T-helper 2 cell (primary cell): ENCODE data around the gene KCNH1.

Source experiments
- DNase-seq, 5 experiments: peaks; one replicate each; pipeline versions ENCODE4 v3.0.0 to v3.0.0-alpha.2; 2012 to 2022

The KCNH1 gene

DNA sequence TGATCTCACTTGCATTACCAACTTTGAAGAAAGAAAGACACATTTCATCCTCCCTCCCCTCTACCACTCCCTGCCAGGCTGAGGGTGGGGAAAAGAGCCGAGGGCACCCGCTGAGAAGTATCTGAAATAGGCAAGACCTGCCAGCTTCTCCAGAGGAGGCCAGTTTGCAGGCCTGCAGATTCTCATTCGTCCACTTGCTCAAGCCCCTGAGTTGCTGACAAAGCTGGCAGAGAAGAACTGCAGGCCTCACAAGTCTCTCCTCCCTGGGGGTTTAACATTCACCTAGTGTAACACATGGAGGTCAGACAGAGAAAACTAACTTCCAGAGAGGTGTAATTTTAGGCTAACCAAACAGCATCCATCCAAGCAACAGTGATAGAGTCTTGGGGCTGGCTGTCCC, 428.9 kb downstream of the KCNH1 start:
- DNase-seq: no peak

DNA sequence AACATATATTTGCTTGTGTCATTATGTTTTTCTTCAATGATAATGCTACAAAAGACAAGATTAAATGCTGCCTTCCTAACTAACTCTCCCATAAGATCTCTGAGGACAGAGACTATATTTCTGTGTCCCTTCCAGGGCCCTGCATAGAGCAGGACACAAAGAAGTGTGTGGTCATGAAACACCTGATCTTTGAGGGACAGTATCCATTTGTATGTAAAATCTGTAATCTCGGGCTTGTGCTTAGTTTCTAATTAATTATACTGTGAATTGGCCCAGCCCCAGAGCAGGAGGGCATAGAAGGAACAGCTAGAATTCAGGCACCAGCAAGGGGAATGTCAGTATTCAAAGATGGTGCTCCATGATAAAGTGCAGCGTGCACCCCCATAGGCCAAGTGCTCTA, 430.4 kb downstream of the KCNH1 start:
- no peak for DNase-seq

DNA sequence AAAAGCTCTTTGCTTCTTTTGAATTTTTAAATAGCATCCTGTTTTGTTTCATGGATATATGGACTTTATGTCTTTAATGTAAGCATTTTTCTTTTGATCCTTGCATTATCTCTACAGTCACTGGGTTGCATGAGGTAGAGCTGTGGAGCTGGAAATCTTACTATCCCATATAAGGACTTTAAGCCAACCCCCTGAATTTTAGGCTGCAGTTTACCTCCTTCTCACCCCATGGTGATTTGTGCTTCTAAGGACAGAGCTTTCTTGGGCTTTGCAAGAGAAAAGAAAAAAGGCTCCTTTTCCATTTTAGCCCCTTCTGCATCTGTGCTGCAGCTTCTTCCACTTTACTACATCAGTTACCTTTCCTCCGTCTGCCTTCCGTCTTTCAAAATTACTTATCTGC, 431.4 kb downstream of the KCNH1 start:
- DNase-seq: no peak

DNA sequence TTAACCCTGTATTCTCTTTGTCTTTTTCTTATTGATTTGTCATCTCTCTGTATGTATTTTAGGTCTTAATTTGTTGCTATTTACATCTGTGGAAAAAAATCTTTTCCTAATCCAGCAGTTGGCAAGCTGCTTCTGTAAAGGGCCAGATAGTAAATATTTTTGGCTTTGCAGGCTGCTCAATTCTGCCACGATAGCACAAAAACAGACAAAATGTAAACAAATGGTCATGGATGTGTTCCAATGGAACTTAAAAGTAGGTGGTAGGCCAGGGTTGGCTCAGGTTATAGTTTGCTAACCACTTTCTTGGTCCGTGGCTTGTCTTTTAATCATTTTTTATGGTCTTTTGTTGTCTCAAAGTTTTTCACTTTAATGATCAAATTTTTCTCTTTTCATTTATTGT, 433.4 kb downstream of the KCNH1 start:
- no peak for DNase-seq

DNA sequence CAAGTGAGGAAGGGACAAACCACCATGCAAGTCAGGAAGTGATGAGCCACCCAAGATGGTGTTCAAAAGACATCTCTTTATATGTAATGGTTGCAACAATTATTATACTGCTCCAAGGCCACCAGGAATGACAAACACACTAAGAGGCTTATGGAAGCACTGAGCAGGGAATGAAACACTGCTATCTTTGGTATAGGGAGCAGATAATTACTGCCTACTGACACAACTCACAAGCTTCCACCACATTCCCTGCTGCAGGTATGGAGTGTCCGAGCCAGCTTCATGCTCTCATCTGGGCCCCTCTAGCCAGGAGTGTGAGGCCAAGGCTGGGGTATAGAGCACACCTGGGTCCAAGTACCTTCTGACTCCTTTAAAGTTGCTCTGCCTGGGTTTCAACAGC, 433.9 kb downstream of the KCNH1 start:
- DNase-seq: no peak

DNA sequence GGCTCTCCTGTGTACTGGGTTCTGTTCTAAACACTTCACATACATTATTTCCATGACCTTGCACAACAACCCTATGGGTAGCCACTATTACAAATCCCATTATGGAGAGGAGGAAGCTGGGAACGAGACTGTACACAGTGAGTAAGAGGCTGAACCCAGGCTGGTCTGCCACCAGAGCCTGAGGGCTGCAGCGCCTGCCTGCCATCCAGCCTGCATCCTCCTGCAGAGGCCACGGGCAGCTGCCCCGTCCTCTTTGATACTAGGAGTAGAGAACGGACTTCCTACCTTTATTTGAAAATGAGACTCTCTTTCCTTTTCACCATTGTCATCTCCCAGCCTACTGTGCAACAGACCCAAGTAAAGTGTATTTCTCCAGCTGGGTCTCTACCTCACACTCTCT, 435.3 kb downstream of the KCNH1 start:
- DNase-seq: no peak

DNA sequence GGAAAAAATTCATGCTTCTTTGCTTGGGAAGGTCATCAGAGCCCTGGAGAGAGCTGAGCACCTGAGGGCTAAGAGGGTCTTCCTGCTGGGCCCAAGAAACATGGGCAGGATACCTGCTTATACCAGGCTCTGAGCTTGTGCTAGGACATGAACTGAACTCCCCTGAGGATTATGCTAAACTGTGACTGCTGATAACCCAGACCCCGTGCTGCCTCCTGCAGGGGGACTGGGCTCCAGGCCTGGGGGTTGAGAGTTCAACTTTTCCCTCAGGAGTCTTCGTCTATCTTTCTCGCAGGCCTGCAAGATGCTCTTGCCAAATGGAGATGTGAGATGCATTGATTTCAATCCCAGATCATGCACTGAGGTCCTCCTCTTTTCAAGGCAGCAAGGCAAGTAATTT, 436.8 kb downstream of the KCNH1 start:
- DNase-seq: no peak

DNA sequence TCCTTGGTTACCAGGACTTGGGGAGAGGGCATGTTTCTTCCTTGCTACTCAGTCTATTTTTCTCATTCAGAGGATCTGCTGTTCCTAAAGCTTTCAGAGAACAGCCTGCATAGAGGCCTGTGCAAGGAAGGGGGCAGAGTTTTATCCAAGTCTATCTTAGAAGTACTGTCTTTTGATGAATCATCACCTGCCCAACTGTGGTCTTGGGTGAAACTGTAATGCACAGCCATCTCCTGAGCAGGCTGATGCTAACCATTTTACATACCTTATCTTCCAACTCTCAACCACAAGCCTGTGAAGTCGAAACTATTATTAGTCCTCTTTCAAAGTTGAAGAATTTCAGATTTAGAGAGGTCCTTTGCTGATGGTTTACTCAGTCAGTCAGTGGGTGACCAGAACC, 437.2 kb downstream of the KCNH1 start:
- peak in 1 of 5 experiments; percentile 88 for DNase-seq

DNA sequence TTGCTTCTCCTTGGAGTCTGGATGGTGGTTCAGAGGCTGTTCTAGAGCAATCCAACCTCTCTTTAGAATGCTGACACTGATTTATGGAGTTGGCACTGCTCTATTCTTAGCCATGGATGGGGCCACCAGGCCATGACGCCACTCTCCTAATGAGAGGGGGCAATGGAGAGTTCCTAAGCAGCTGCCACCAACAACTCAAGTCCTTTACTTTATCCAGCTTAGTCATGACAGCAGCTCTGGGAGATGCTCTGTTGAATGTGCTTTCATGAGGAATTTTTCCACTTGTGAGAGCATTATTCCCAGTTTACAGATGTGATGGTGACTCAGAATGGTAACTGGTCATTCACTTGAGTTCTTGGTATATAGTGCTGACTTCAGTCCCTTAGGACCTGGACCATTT, 438.9 kb downstream of the KCNH1 start:
- no peak for DNase-seq

DNA sequence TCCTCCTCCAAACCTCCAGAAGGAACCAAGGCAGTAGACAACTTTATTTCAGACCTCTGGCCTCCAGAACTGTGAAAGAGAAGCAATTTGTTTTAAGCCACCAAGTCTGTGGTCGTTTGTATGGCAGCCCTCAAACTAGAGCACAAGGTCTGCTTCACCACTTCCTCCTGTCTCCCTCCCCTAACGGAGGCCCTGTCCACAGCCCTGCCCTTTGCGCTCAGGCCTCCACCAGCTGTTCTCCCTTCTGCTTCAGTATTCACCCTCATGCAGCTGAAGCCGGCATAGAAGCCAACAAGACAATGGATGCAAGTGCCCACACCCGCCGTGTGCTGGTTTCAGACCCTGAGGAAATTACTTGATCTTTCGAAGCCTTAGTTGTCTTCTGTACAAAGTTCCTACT, 441.2 kb downstream of the KCNH1 start:
- peak in 1 of 5 experiments; percentile 21 for DNase-seq

DNA sequence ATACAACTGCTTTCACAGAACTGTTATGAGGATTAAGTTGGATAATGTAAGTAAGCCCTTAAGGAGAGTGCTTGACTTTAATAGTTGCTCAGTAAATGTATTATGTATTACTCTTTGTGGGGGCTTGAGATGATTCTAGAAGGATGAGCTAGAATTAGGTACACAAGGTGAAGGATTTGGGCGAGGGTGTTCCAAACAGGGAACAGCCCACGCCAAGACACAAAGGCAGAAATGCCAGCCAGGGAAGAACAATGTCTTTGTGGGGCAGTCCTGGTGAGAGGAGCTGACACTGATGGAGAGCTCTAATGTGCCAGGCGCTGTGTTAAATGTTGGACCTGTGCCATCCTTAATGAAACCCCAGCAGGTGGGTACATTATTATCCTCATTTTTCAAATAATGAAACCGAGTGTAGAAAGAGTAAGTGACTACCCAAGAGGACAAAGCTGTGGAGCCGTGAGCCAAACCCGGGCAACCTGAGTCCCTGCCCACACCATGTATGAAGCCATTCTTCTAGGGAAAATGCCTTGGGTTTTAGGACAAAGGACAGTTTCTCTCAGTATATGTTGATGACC, 442.8 kb downstream of the KCNH1 start:
- DNase-seq: no peak

DNA sequence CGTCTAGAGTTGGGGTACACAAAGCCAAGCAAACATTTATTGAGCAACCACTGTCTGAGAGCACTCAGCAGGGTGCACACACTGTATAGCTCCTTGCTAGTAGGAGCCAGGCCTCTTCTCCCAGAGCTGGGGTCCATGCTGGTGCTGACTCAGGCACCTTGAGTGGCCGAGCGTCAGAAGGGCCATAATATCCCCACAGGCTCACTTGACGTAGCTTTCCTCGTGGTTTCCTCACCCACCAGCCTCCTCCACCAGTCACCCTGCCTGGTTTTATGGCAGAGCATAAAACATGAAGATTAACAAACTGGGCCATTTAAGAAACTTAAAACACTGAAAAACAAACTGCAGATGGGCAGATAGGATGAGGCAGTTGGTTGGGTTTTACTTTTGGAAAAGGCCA, 443.7 kb downstream of the KCNH1 start:
- DNase-seq: no peak

DNA sequence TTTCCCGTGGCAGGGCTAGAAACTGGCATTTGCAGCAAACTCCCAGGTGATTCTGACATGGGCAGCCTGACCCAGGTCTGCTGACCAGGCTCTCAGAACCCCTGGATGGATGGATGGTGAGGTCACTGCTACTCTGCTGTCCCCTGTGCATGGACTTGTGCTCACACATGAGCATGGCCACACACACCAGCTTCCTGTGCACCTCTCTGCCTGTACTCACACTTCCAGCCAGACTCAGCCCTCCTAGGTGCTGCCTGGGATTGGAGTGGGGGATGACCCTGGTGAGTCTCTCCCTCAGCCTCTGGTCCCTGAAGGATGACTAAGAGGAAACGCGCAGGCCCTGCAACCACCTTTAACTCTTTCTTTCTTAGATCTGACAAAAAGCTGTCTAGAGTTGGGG, 444.1 kb downstream of the KCNH1 start:
- no peak for DNase-seq

DNA sequence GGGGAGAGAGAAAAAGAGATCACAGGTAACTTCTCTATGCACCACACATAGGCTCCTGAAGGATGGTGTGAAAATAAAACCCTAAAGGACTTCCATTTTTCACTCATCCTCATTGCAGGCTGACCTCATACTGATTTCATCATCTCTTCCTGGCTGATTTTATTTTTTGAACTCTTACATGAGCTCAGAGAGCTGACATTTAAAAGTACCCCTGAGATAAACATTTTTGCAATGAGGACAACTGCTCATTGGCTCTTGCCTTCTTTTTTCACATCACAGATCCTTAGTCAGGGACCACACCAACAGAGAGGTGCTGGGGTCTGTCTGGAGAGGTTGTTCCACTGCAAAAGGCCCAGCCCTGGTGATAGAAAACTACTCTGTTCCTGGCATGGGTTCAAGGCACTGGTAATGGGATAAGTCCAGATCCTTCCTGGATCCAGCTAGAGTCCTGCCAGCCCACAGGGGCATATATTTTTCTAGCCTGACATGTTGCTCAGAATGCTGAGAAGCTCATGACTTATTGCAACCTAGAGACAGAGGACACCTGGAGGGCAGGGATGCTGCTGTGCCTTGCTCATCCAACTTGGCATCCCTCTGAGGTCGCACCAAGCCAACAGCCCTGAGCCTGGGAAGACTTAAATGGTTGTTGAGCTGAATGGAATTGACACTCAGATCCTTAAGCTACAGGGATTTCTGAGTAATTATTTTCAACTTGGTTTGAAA, 445.3 kb downstream of the KCNH1 start:
- DNase-seq: no peak

DNA sequence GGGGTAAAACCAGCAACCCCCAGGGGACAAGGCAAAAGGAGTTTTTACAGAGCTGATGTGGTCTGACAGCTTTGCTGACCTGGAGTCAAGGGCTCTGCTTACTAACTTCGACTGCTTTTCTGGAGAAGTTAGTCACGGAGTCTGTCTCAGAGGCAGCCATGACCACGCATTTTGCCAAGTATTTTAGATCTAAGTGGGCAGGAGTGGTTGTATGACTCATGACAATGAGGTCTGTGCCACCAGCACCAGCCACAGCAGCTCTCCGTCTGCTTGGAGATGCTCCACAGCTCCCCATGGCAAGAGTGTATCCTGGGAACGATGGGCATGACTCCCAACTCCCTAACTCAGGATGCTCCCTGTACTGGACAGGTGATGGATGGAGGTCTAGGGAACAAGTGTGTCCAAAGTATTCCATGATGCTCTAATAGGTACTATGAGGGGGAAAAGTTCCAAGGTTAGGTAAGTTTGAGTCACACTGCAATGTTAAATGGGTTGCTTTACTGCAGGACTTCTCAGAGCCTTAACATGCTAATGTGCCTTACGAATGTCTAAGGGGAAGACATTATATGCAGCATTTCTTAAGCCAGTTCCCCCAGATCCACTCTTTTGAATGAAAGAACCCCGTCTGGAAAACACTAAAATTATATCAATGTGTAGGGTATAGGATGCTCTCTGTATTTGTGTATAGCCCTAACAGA, 446.2 kb downstream of the KCNH1 start:
- no peak for DNase-seq

DNA sequence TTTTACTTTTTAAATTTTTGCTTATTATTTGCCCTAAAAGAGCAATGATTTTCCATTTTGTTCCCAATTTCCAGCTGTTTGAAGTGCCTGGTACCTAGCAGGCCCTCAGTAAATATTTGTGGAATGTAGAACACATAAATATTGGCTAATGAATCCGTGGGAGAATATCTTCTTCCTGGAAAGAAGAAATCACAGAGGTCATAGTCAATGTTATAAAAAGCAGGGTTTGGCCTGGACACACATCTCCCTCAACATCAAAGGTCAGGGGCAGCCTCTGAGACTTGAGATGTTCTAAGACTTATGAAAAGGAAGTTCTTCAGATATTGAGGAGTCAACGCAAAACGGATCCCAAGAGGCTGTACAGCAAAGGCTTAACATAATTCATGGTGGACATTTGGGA, 447.1 kb downstream of the KCNH1 start:
- no peak for DNase-seq

DNA sequence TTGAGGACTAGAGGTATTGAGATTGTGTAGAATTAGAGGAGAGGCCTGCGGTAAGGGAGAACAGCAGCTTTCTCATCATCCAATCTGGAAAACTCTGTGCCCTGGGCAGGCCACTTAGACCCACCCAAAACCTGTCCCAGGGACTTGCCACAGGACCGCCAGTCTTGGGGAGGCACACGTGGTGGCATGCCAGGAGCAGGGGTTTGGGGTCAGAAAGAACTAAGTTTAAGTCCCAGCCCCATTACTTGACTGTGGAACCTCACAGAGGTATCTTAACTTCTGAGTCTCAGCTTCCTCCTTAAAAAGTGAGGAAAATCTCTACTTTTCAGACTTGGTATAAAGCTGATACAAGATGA, 448.7 kb downstream of the KCNH1 start:
- DNase-seq: no peak

DNA sequence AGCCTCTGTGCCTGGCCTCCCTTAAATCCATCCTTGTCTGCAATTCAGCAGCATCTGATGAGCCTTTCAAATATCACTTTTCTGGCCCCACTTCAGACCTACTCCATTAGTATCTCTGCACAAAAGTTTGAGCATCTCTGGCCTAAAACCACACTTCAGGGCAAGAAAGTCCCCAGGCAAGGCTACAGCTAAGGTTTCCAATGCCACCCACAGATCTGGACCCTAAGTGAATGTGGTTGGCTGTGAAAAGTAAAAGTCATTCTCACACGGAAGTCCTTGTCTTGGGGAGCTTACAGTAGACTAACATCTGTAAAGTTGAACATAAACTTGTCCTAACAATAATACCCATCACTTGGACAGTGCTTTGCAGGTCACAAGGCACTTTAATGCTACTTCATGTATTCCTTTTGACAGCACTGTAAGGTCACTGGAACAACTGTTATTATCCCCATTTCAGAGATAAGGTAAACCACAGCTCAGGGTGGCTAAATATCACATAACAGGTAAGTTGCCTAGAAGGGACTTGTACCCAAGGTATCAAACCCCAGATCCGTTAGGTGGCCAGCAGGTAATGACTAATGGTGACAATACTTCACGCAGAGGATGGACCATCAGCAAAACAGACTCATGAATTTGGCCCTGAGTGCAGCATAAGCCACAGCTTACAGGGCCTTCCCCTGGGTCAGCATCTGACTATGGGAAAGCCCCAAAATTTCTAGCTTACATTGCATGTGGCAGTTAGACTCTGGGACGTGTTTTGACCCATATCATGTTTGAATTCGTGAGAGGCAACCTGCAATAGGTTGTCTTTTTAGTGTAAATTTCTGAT, 449.3 kb downstream of the KCNH1 start:
- DNase-seq: peak in 1 of 5 experiments; percentile 24

DNA sequence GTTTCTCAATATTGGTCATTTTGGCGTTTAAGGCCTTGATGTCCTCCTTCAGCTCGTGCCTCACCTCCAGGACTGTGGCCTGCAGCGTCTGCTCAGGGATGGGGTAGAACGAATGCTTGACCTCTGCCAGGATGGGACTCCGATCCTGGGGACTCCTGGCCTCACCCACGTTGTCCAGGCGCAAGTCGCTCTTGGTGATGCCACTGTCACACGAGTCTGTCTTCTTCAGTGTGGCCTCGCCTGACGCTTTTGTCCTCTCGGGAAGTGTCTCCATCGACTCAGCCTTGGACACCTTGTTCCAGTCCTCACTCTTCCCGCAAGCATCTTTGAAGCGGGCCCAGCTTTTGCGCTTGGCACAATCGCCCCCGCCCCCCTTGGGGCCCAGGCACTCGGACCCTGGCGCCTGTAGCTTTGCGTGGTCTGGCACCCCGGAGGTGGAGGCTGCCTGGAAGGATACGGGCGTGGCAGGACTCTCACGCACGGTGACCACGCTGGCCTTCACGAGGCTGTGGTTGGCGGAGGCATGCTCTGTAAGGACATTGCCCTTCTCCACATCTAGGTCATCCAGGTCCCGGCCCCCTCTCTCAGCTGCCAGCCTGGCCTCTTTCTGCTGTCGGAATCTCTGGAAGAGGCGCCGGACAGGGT, 450.4 kb downstream of the KCNH1 start:
- no peak for DNase-seq

DNA sequence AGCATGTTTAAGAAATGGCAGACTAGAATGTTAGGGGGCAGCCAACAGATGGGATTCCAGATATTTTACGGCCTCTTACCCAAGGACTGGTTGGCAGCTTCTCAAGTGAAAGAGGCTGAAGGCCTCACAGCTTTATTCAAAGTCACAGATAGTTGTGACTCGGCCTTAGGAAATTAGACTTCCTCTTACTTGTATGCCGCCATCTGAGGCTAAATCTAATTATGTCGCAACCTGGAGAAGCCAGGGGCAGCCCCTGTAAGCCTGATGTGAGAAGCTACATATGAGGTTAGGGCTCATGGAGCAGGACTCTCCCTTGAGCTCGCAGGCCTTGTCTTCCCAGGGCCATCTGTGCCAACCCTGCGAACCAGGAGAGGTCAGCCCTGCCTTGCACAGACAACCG, 452.8 kb downstream of the KCNH1 start:
- no peak for DNase-seq

DNA sequence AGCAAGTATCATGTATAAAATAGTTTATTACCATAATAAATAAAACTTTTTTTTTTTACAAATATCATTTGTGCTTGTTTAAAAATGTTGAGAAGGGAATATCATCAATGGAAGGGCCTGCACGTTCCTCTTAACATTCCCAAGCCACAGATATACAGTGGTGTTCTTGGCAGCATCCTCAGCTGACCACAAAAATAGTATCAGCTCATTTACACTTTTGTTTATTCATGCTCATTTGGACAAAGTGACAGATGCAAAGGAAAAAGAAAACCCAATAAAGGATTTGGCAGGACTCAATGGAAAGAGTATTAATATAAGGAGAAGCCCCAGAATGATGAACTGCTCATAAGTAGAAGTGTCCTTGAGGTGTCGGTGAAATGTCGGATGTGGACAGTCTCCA, 455.6 kb downstream of the KCNH1 start:
- DNase-seq: no peak

DNA sequence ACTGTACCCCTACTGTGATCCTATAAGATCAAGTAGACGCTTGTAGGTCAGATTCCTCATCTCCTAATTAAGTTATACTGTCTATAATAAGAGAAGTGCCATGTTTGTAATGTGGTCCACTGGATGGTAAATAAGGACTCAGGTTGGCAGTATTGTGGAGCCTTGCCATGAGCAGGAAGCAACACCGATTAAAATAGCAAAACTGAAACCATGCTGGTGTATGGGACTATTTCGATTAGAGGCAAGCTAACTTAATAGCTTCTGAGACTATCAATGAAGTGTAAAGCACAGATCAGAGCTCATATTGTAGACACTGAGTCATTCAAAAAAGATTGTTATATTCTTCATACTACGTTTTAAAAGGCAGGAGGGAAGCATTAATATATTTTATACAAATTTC, 456.4 kb downstream of the KCNH1 start:
- no peak for DNase-seq

DNA sequence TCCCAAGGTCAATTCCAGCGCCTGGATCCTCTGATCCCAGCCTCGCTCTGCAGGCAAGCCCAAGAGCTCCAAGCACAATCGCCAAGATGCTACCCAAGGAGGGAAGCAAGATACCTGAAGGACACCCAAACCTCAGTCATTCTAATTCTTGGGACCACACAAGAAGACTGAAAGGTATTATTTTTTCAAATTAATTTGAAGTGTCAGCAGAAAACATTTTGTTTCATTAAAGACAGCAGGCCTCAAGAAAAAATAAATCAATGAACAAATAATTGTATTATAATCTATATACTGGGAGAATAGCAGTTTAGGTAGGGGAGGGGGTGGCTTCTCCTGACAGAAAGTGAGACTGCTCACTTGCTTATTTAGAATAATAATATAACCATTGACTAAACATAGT, 457.4 kb downstream of the KCNH1 start:
- DNase-seq: no peak
